ENCODE measurements around the gene ZNF668. TPM values are rescaled to one million over a fixed set of nuclear protein-coding genes. Genes with fewer than 3 reads are reported as not detected.

Gene ZNF668
- polyA plus RNA-seq, 2 of the 4 experiments (the other 2 are of a cell fraction): 4.7 to 10.7 TPM

- CTCF ChIA-PET: interaction anchor here (1.9 to 2.4 kb wide), 2 partner anchors 103 to 134 kb away, joined by 7 to 11 read pairs; partner anchors contain the start of gene HSD3B7
- H3K4me2 ChIP-seq: no peak overlapping the region
- no peak overlapping the region for H3K4me3 ChIP-seq
- DNase-seq (ENCODE audit: low read depth in 1 of 2, low spot score in 1 of 2): no peak
- TF ChIP-seq, protein P1, sequence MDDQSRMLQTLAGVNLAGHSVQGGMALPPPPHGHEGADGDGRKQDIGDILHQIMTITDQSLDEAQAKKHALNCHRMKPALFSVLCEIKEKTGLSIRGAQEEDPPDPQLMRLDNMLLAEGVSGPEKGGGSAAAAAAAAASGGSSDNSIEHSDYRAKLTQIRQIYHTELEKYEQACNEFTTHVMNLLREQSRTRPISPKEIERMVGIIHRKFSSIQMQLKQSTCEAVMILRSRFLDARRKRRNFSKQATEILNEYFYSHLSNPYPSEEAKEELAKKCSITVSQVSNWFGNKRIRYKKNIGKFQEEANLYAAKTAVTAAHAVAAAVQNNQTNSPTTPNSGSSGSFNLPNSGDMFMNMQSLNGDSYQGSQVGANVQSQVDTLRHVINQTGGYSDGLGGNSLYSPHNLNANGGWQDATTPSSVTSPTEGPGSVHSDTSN (IDR thresholded peaks at IDR 0.05): no peak
- TF ChIP-seq RNF2 (IDR thresholded peaks at IDR 0.05; ENCODE audit: borderline replicate concordance, low read depth) (no peak), RAD21 (conservative IDR thresholded peaks at IDR 0.05 in 1 of 2, IDR thresholded peaks at IDR 0.05 in 1 of 2) (no peak), MAX (IDR thresholded peaks at IDR 0.05) (no peak), JUNB (IDR thresholded peaks at IDR 0.05) (no peak), CHD2 (IDR thresholded peaks at IDR 0.05; ENCODE audit: low read length, partially characterized antibody) (no peak), CEBPB (IDR thresholded peaks at IDR 0.05) (no peak), ZSCAN20 (CRISPR knock-in tag; IDR thresholded peaks at IDR 0.05) (no peak), POLR2A (IDR thresholded peaks at IDR 0.05; ENCODE audit: low read length) (no peak), FOSB (CRISPR knock-in tag; IDR thresholded peaks at IDR 0.05) (no peak), EHF (CRISPR knock-in tag; IDR thresholded peaks at IDR 0.05) (no peak), ESRRA (IDR thresholded peaks at IDR 0.05; ENCODE audit: borderline replicate concordance, low read length) (no peak), NFE2L2 (conservative IDR thresholded peaks at IDR 0.05; ENCODE audit: low read length) (no peak), HOXB5 (CRISPR knock-in tag; IDR thresholded peaks at IDR 0.05) (no peak), CBX8 (IDR thresholded peaks at IDR 0.05) (no peak), ZFP36 (IDR thresholded peaks at IDR 0.05; ENCODE audit: borderline replicate concordance, partially characterized antibody) (no peak), ZNF302 (CRISPR knock-in tag; IDR thresholded peaks at IDR 0.05) (no peak), RARB (CRISPR knock-in tag; IDR thresholded peaks at IDR 0.05) (no peak), SMC3 (IDR thresholded peaks at IDR 0.05) (no peak)
- no peak overlapping the region for H3K27ac ChIP-seq
- H3K4me1 ChIP-seq: no peaks in the 10 kb centered on the region; the same call in 2 of the 3 replicates
- FAIRE-seq: no peak
- ATAC-seq: no peak
- POLR2A ChIA-PET: interaction anchor here (2.8 kb wide), 1 partner anchor 14 kb away, joined by 10 read pairs; the partner anchor contains the start of genes ZNF646 and ZNF668
- WGBS (ENCODE audit: missing lambda C conversion rate): 87% methylated on average over 4 of the region's 8 CpGs
- no peaks in the 10 kb centered on the region for H3K9me3 ChIP-seq
These were observed 13.4 kb upstream of the ZNF668 start for GRCh38 chr16:31087481-31087880.

GRCh38 chr16:31086629-31086906 lies 12.5 kb upstream of the ZNF668 start:
- ATAC-seq (no peak; a peak in 1 of 6 replicates), DNase-seq (ENCODE audit: low read depth in 1 of 2, low spot score in 1 of 2) (no peak), FAIRE-seq (no peak)
- Histone ChIP-seq H3K9me3 (no peaks in the 10 kb centered on the region), H3K4me1 (no peaks in the 10 kb centered on the region), H3K4me2 (no peak overlapping the region), H3K27ac (no peak overlapping the region), H3K4me3 (no peak overlapping the region)
- 83% methylated on average over 1 of the region's 6 CpGs for WGBS (ENCODE audit: missing lambda C conversion rate)
- TF ChIP-seq JUN (IDR thresholded peaks at IDR 0.05): no peak
- POLR2A ChIA-PET: interaction anchor here (2.8 kb wide), 1 partner anchor 13 kb away, joined by 10 read pairs; the partner anchor contains the start of genes ZNF646 and ZNF668
- CTCF ChIA-PET: interaction anchor here (1.1 to 3.8 kb wide), 4 partner anchors 56 to 356 kb away, joined by 3 to 17 read pairs (median 6); partner anchors contain the start of genes HSD3B7 and ZNF843

GRCh38 chr16:31085873-31086628 lies 12.0 kb upstream of the ZNF668 start:
- H3K4me2 ChIP-seq: no peak overlapping the region
- TF ChIP-seq CTCF (IDR thresholded peaks at IDR 0.05) (no peak), KDM5A (IDR thresholded peaks at IDR 0.05) (no peak), MAFK (IDR thresholded peaks at IDR 0.05; ENCODE audit: partially characterized antibody) (no peak), HDAC2 (IDR thresholded peaks at IDR 0.05) (no peak), SREBF2 (IDR thresholded peaks at IDR 0.05) (no peak), RCOR1 (IDR thresholded peaks at IDR 0.05; ENCODE audit: low read depth, low read length) (no peak), POLR2AphosphoS2 (conservative IDR thresholded peaks at IDR 0.05; ENCODE audit: low read length) (no peak)
- TF ChIP-seq, protein P1 (IDR thresholded peaks at IDR 0.05): no peak
- no peak for ATAC-seq
- no peak for DNase-seq (ENCODE audit: low read depth in 1 of 2, low spot score in 1 of 2)
- 87% methylated on average over 14 of the region's 18 CpGs for WGBS (ENCODE audit: missing lambda C conversion rate)
- CTCF ChIA-PET: interaction anchor here (1.0 to 3.8 kb wide), 7 partner anchors 10 to 357 kb away, joined by 3 to 17 read pairs (median 5); partner anchors contain the start of genes HSD3B7 and ZNF843
- POLR2A ChIA-PET: interaction anchor here (2.8 kb wide), 1 partner anchor 12 kb away, joined by 10 read pairs; the partner anchor contains the start of genes ZNF646 and ZNF668
- H3K9me3 ChIP-seq: no peaks in the 10 kb centered on the region
- no peak overlapping the region for H3K27ac ChIP-seq
- H3K4me3 ChIP-seq: no peak overlapping the region
- no peaks in the 10 kb centered on the region for H3K4me1 ChIP-seq
- FAIRE-seq: no peak
